Activated CD4-positive, alpha-beta T cell treated with anti-CD3 and anti-CD28 coated beads, Interleukin-10, Interleukin-2, amounts not matched to agents 100 ng/mL and 50 ng/mL, durations not matched to agents 16 hours and 8 hours (primary cell): ENCODE data around the gene TMEM266.

ENCODE experiments used
- DNase-seq: peaks from one replicate; pipeline ENCODE4 v3.0.0-alpha.2; 2020

Gene TMEM266

DNA sequence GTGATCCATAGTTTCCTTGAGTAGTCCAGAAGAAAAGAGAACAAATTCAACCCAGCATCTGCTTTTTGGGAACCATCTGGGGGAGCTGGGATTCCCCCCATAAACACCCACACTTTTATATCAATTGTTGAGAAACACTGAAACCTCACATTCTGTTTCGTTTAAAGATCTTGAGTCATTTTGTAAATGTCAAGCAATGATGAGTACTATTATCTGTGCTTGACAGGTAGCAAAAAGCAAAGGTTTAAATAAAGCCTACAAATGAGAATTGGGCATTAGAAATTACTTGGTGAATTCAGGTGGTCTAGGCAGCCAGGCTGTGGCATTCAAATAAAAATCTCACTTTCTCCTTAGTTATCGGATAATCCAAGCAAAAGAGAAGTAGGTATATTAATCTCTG lies 75.7 kb downstream of the TMEM266 start:
- DNase-seq, result peak; percentile 23

- no peak for DNase-seq
Observed at GRCh38 chr15:76138436-76138835, 78.7 kb downstream of the TMEM266 start.

DNA sequence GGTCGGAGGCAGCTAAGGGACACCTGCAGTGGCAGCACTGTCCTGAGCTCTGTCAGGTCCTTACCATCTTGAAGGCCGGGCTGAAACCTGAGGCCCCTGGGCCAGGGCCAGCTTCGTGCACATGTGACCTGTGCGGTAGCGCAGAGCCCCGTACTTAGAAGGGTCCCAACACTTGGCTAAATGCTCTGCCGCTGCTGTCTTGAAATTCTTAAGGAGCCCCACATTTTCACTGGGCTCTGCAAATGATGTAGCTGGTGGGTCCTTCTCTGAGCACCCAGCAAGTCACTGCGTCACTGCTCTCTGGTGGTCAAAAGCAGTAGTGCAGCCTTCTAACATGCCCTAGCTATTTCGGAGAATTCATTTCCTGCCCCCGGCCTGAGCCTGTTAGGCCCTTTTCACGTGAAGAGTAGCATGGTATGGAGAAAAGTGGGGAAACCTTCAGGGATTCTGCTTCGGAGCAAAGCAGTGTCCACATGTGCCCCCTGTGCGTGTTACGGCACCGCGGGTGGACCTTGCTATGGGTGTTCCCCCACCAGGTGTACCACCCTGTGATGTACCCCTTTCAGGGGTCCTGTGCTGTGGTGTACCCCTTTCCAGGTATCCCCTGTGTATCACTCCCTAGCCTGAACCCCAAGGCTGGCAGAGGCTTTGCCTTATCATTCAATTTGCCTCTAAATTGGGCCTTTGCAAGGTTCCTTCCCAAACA lies 79.7 kb downstream of the TMEM266 start:
- peak; percentile 81 for DNase-seq

DNA sequence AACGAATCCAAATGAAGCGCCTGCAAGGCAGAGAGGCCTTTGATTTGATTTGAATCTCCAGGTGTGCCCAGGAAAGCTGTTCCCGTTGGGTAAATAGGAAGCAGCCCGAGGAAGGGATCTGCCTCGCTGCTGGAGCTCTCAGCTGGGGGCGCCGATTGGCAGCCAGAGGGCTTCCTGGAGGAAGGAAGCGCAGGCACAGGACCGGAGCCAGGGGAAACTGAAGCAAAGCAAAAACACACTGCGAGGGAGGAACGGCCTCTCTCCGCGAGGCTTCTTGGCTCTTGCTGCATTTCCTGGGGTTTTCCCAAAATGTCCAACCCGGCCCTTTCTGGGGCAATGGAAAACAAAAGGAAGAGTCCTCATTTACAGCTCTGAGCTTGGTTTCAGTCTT lies 80.3 kb downstream of the TMEM266 start:
- no peak for DNase-seq

DNA sequence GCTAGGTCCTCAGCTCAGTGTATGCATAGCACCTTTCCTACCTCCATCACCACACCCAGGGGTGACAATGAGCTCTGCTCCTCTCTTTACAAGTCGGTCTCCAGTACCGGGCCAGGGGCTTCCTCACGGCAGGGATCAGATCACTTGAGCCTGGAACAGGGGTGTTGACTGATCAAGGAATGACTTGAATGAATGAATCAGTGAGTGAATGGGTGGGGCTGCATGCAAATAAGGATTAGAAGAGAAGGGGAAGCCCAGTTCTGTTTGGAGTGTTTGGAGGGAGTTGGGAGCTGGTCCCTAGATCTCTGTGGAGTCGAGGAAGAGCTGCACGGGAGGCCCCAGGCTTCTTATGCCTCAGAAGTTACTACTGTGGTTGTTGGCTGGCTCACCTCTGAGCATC lies 87.0 kb downstream of the TMEM266 start:
- no peak for DNase-seq

DNA sequence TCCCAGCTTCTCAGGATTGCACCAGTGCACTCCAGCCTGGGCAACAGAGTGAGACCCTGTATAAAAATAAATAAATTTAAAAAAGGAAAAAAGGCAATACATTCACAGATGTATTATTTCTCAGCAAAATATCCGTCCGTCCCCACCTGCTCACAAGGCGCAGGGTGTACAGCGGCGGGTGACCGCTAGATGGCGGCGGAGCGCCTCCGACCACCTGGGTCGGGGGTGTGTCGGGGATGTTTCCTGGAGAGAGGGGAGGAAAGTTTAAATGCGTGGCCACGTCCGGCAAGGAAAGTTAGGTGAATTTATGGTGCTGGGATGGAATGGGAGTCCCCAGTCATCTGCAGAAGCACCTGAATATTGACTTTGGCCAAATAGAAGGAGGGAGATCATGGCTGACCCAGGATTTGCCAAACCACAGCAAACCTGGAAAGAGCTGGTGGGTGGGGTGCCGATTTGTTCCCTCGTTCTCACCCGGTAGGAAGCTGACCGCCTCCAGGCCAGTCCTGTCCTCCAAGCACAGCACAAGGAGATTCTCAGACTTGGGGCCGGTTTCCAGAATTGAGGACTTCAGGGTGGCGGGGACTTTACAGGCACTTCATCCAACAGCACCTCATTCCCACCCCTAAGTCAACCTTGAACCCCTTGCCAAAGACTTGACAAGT lies 88.3 kb downstream of the TMEM266 start:
- DNase-seq, result peak; percentile 76

DNA sequence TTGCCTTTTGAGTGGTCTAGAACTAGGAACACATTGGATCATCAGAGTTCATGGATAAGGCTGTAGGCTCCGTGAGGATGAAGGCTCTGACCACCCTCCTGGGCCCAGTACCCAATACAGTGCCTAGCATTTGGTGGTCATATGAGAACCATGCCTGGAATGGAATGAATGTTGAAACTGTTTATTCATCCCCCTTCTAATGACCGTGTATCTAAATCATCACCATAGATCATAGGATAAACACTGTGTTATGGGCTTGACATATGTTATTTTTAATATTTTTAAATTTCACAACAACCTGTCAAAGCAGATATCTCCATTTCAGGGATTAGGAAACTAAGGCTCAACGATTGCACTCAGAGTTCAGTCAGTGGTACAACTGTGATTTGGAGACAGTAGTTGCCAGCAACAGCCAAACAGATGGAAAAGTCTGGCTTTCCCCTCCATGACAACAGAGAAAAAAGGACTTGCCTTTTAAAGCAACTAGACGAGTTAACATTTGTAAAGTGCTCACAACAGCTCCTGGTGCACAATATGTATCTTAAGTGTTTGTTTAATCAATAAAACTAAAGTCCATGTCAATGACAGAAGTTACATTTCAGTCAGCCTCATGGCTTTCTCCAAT lies 89.6 kb downstream of the TMEM266 start:
- no peak for DNase-seq

GRCh38 chr15:76150513-76150912 lies 90.7 kb downstream of the TMEM266 start:
- DNase-seq, result no peak

DNA sequence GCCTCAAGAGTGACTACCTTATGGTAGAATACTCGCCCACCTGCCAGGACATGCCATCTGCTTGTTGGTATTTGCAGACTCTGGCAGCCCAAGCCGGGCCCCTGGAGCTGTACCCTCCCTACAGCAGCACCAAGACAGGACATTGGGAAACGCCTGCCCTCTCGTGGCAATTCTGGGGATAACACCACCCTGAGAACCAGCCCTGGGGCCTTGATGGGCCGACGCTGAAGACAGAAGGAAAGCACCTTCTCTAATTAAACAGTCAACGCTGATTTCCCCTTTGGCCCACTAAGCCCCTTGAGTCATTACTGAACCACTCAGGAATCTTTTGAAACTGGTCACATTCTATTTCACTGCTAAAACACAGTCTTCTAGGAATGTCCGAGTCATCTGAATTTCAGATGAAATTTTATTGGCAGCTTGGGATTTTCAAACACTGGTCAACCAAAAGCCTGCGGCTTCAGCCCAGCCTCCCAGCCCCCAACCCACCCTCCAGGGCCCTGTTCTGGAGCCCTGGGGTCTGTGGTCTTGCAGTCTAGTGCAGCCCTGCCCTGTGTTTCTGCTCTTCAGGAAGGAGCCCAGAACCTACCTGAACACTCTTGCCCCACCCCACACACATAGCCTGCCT lies 91.3 kb downstream of the TMEM266 start:
- peak; percentile 87 for DNase-seq

DNA sequence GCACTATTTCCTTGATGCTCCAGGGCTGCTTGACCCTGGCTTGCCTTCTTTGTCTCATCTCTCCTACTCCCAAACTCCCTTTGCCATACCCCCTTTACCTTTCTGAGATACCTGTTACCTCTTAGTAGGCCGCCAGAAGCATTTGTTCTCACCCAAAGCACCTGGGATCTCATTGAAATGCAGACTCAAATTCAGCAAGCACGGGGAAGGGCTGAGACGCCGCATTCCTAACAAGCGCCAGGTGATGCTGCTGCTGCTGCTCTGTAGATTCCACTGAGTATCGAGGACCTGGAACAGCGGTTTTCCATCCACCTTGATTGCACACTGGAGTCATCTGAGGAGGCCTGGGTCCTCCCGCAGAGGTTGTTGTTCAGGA lies 91.8 kb downstream of the TMEM266 start:
- DNase-seq, result no peak

GRCh38 chr15:76152197-76152596 lies 92.4 kb downstream of the TMEM266 start:
- no peak for DNase-seq

GRCh38 chr15:76153241-76154197 lies 93.7 kb downstream of the TMEM266 start:
- DNase-seq, result no peak

DNA sequence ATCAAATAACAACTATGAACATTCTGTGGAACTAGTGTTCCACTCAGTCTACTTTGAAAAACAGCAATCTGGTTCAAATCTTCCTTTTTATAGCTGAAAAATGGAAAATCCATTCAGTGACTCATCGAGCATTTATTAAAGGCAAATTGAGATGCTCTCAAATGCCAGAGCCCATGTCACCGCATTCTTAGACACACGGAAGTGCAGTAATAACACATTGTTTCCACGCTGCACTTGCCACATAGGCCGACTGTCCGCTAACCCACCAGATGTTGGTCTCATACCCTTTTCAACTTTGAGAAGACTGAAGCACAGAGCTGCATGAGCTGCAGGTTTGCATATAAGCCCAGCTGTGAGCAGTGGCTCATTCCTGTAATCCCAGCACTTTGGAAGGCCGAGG lies 95.9 kb downstream of the TMEM266 start:
- no peak for DNase-seq

DNA sequence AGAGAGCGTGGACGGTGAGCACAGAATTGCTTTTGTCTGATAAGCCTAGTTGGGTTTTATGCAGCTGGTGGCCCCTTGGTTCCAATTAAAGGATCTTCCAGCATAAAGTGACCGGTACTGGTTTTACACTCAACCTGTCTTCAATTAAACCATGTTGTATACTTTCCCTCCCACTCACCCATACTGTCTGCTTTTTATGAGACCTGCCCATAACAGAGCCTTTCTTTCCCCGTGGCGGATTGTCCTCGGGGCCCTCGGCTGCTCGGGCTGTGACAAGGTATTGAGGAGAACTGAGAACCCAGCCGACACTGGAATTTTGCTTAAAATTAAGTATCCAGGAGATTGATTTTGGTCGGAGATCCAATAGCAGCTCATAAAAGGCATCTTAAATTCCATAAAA lies 98.4 kb downstream of the TMEM266 start:
- DNase-seq, result no peak

DNA sequence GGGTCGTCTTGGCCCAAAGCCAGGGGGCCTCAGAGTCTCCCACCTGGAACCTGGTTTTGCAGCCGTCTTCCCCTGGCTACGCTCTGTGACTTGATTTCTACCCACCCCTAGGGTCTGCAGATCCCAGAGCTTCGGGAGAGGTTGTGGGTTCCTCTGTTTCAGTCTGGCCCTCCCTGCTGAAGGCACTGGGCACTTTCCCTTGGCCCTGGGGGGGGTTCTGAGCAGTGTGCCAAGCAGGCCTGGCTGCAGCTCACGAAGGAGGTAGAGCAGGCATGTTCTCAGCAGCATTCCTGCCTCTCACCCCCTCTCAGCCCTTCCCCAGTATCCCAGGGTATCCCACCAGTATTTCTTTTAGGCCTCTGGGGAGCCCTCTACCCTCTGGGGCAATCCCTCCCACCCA lies 99.0 kb downstream of the TMEM266 start:
- DNase-seq, result no peak

- DNase-seq, result no peak
Observed at GRCh38 chr15:76159282-76159681, 99.5 kb downstream of the TMEM266 start.

DNA sequence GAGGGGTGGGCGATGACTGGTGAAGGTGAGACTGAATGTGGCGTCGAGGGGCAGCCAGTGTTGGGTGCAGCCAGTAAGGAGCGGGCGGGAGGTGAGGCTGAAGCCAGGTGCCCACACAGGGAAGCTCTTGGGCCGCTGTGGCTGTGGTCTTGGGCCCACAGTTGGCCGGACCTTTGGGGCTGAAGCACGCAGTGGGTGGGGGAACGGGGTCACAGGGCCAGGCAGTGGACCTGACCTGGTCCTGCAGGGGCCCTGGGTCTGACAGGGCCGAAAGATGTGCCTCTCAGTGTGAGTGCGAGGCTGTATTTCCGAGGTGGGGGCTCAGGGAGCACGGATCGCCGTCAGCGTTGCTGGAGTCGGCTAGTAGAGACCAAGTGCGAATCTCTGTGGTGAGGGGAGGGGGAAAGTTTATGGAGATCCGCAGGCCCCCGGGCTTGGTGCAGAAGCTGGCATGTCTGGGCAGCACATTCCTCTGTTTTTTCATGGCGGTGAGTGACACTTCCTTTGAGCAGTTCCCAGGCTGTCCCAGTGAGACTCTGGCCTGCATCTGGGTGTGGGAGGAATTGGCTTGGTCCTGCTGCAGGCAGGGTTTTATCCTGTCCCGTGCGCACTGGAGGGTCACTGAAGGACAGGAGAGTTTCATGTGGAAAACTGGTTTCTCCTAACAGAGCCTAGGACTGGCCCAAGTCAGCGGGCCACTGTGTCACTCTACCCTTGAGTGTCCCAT lies 100.8 kb downstream of the TMEM266 start:
- DNase-seq, result no peak

DNA sequence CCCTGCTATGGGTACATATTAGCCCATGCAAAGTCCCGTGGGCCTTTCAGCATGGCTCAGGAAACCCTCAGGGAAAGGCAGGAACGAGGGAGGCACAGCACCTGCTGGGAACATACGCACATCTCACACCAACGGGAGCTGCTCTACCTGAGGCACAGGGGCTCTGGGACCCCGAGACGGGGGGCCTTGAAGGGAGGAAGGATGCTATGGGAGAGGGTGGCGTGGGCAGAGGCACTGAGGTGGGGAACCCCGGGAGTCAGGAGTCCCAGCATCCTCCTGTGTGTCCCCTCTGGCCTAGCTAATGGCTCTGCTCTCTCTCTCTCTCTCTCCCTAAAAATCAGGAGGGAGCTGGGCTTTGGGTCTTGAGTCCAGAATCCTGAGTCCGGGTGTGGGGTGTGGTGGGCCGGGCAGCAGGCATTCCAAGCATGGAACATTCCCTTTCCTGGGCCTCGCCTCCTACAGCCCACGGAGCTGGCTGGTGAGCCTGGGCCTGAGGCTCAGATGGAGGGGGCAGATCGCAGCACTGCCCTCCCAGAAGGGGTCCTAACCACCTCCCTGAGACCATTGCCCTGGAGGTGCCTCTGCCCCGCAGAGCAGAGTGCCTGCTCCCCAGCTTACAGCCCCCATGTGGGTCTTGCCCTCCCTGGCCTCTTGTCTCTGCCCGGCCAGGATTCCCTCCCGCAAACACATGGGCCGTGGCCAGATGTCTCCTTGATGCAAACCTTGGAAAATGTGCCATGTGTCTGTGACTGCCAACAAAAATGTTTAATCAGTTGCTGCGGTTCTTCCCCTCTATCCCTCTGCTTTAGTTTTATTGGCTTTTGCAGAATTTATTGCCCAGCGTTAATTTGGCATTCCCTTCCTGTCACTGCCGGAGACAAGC lies 101.6 kb downstream of the TMEM266 start:
- DNase-seq, result no peak

- DNase-seq, result no peak
Observed at GRCh38 chr15:76162036-76162398, 102.2 kb downstream of the TMEM266 start.

DNA sequence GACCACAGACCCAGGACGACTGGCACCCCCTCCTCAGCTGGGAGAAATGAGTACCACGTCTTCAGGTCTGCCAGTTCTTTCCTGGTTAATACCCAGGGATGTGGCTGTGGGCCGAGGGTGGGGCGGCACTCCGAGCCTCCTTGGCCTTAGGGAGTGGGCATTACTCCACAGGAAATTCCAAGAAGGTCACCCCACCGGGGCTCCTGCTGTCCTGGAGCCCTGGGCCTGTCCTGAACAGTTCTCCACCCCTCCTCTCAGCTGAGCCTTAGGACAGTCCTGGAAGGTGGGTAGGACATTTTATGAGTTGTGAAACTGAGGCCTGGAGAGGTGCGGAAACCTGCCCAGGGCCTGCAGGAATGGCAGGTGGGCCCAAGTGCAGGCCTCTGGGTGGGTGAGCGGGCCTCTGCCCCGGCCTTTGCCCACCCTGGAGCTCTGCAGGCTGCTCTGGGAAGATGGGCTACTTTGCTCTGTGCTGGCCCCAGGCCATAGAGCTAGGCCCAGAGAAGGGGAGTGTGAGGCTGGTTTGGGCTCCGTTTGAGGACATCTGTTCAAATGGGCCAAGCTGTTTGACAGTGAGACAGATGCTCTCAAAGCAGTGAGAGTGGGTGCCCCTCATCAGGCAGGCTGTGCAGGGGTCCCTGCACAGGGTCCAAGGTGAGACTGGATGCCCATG lies 103.1 kb downstream of the TMEM266 start:
- DNase-seq, result no peak
